Skeletal muscle satellite cell (primary cell): ENCODE data around the gene ARHGEF10L.
A peak's percentile ranks its signal among the peaks of the same experiment; 100 is the strongest.

Experiments
- H3K27me3 ChIP-seq: 2 replicates; pipeline ENCODE4 v1.7.0; 2013; ENCODE audit warnings: low read length; ENCODE audit not compliant: control insufficient read depth, insufficient read depth
- H3K36me3 ChIP-seq: 2 replicates; pipeline ENCODE4 v1.7.0; 2013; ENCODE audit warnings: mild to moderate bottlenecking, control low read depth, low read length; ENCODE audit not compliant: insufficient read depth
- H3K4me1 ChIP-seq: 2 replicates; pipeline ENCODE4 v1.7.0; 2013; ENCODE audit warnings: low read length; ENCODE audit not compliant: control insufficient read depth, insufficient read depth
- H3K4me2 ChIP-seq: 2 replicates; pipeline ENCODE4 v1.7.0; 2013; ENCODE audit warnings: mild to moderate bottlenecking, low read length
- H3K4me3 ChIP-seq: 2 replicates; pipeline ENCODE4 v1.7.0; 2013; ENCODE audit warnings: low read length
- H3K9ac ChIP-seq: 2 replicates; pipeline ENCODE4 v1.7.0; 2013; ENCODE audit warnings: mild to moderate bottlenecking, low read depth, low read length, moderate library complexity
- H3K9me3 ChIP-seq: replicated peaks from 2 replicates; pipeline ENCODE4 v1.7.0; 2013; ENCODE audit warnings: mild to moderate bottlenecking, control low read depth, low read length

The ARHGEF10L gene

DNA sequence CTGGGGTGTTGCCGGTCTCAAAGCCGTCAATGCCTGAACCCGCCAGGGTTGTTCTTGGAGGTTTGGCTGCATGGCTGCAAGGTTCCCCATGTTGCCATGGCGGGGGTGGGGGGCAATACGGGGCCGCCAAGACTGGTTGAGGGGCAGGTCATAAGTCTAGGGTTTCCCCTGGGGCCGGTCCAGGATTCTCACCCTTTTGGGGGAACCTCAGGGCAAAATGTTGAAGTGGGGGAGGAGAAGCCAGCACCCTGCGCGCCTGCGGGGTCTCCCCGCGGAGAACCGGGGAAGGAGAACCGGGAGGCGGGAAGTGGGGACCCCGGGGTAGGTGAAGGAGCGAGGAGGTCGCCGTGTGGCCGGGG is 401 bp upstream of the ARHGEF10L start:
- H3K4me1 ChIP-seq: peaks cover 21% of the 10 kb centered on the region
- H3K9ac ChIP-seq: peak overlapping the region; percentile 72
- peak overlapping the region; percentile 83 for H3K4me2 ChIP-seq
- no peaks in the 10 kb centered on the region for H3K36me3 ChIP-seq
- H3K9me3 ChIP-seq: no peaks in the 10 kb centered on the region
- peak overlapping the region; percentile 66 for H3K4me3 ChIP-seq
- no peaks in the 10 kb centered on the region for H3K27me3 ChIP-seq

DNA sequence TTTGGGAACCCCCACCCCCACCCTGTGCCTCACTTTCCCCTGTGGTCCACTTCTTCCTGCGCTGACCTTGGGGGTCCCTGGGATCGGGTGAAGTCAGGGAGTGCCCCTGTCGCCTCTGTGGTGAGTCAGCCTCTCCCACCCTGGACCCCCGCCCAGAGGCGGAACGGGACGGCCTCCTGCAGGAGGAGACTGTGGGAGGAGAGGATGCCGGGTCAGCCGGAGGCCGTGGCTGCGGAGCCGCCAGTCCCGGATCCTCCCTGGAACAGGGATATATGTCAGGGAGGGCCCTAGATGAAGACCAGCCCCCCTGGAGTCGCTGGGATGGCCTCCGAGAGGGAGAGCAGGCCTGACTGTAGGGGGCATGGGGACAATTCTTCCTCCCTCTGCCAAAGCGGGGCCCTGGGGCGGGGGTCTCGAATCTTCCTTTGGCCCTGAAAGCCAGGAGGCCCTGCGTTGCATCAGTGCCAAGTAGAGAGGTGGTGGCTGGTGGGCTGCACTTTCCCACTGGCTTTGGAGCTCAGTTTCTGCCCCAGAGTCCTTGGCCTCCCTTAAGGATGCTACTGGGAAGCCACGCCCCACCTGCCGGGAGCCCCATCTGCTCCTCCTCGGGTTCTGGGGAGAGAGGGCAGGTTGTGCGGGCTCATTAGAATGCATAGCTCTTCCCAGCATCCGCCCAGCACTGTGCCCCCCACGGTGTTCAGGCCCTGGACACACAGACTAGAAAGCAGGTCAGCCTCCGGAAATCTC is 930 bp downstream of the ARHGEF10L start:
- H3K36me3 ChIP-seq: no peaks in the 10 kb centered on the region
- H3K4me1 ChIP-seq: peaks cover 30% of the 10 kb centered on the region
- peak overlapping the region; percentile 93 for H3K9ac ChIP-seq
- H3K4me3 ChIP-seq: peak overlapping the region; percentile 100
- H3K4me2 ChIP-seq: peak overlapping the region; percentile 84
- H3K27me3 ChIP-seq: no peaks in the 10 kb centered on the region
- H3K9me3 ChIP-seq: no peaks in the 10 kb centered on the region

DNA sequence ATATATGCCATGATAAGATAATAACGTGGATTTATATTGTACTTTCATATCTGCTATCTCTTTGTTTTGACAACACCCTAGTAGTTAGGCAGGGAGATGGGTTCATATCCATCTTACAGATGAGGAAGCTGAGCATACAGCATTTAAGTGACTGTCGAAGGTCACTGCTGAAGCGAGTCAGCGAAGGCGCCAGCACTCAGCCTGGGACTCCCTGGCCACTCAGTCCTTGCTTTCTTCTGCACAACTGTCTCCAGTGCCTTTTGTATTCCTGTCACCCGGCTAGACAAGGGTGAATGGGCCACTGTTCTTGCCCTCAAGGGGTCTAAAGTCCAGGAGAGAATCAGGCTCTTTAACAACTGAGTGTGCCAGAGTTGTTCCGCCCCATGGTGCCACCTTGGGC is 3.1 kb downstream of the ARHGEF10L start:
- no peak overlapping the region for H3K9ac ChIP-seq
- H3K36me3 ChIP-seq: no peaks in the 10 kb centered on the region
- no peaks in the 10 kb centered on the region for H3K9me3 ChIP-seq
- no peaks in the 10 kb centered on the region for H3K27me3 ChIP-seq
- H3K4me3 ChIP-seq: no peak overlapping the region
- H3K4me1 ChIP-seq: peaks cover 46% of the 10 kb centered on the region
- no peak overlapping the region for H3K4me2 ChIP-seq

DNA sequence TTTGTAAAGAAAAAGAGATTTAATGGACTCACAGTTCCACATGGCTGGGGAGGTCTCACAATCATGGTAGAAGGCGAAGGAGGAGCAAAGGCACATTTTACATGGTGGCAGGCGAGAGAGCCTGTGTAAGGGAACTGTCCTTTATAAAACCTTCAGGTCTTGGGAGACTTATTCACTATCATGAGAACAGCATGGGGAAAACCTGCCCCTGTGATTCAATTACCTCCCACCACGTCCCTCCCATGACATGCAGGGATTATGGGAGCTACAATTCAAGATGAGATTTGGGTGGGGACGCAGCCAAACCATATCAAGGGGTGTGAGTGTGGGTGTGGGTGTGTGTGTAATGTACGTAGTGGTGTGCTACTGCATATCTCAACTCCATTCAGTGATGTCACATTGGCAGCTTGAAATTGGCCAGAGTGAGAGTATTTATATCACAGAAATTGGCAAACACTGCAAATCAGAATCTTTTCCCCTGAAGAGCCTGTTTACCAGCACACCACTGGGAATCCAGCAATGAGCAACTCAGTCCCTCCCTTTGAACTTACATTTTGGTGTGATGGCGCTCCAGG is 5.4 kb downstream of the ARHGEF10L start:
- Histone ChIP-seq H3K9me3 (no peaks in the 10 kb centered on the region), H3K4me1 (peaks cover 41% of the 10 kb centered on the region), H3K4me3 (no peak overlapping the region), H3K27me3 (no peaks in the 10 kb centered on the region), H3K9ac (no peak overlapping the region), H3K4me2 (peak overlapping the region; percentile 46), H3K36me3 (no peaks in the 10 kb centered on the region)

DNA sequence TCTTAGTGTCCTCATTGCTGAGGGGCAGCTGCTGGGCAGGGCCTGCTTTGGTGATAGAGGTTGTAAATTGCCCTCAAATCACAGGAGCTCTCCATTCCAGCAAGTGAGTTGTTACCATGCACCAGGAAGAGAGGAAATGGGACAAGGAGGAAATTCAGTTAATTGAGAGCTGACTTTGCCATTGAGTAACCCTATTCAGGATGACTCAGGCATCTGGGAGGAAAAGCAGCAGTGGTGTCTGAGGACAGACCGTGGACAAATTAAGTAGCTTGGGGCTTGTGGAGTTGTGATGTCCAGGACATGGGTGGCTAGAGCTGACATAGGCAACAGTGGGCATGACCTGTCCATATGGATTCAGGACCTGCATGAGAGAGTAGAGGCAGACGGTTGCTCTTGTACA is 5.9 kb downstream of the ARHGEF10L start:
- Histone ChIP-seq H3K36me3 (no peaks in the 10 kb centered on the region), H3K9ac (no peak overlapping the region), H3K9me3 (no peaks in the 10 kb centered on the region), H3K4me3 (no peak overlapping the region), H3K4me1 (peaks cover 39% of the 10 kb centered on the region), H3K27me3 (no peaks in the 10 kb centered on the region), H3K4me2 (peak overlapping the region; percentile 46)

DNA sequence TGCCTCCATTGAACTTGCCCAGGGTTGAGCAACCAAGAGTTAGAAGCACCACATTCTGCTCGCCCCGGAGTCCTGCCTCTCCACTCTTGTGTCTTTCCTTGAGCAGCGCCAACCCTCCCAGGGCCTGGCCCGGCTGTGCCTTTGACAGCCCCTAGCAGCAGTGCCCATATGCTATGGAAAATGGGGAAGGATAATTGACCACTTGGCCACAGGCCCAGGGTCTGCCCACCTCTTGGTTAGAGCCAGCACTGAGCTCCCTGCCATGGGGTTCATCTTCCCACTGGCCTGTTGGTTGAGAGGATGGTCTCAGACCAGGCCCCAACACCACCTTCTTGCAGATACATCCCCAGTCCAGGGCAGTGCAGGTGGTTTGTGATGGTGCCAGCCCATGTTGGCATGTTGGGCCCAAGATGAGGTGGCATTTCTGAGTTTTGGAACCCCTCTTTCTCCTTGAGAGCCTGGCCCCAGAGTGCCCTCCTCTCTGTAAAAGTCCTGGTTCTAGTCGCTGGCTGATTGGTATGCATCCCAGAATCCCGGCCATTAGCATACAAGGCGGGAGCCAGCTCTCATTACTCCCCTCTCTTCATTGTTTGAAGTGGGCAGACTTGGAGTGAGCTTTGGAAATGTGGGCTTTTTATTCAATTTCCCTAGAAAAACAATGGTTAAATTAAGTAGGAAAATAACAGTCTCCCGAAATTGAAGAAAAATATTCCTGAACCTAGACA is 7.6 kb downstream of the ARHGEF10L start:
- Histone ChIP-seq H3K9me3 (no peaks in the 10 kb centered on the region), H3K4me3 (no peak overlapping the region), H3K4me2 (no peak overlapping the region), H3K36me3 (no peaks in the 10 kb centered on the region), H3K27me3 (no peaks in the 10 kb centered on the region), H3K4me1 (peaks cover 42% of the 10 kb centered on the region), H3K9ac (no peak overlapping the region)

DNA sequence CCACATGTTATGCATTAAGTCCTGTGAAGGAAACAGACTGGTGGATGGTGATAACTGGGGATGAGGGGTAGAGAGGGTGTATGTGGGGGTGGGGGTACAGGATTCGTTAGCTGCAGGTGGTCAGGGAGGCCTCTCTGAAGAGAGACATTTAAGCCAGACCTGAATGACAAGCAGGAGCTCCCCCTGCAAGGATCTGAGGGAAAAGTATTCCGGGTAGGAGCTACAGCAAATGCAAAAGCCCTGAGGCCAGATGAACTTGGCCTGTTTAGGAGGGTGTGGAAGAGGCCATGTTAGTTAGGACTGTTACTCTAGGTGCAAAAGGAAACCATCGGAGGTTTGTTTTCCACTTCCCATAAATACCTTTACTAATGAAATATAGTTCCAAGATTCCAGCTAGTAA is 9.9 kb downstream of the ARHGEF10L start:
- H3K9ac ChIP-seq: no peak overlapping the region
- no peaks in the 10 kb centered on the region for H3K36me3 ChIP-seq
- peaks cover 57% of the 10 kb centered on the region for H3K4me1 ChIP-seq
- no peaks in the 10 kb centered on the region for H3K27me3 ChIP-seq
- H3K9me3 ChIP-seq: no peaks in the 10 kb centered on the region
- H3K4me3 ChIP-seq: no peak overlapping the region
- H3K4me2 ChIP-seq: no peak overlapping the region

DNA sequence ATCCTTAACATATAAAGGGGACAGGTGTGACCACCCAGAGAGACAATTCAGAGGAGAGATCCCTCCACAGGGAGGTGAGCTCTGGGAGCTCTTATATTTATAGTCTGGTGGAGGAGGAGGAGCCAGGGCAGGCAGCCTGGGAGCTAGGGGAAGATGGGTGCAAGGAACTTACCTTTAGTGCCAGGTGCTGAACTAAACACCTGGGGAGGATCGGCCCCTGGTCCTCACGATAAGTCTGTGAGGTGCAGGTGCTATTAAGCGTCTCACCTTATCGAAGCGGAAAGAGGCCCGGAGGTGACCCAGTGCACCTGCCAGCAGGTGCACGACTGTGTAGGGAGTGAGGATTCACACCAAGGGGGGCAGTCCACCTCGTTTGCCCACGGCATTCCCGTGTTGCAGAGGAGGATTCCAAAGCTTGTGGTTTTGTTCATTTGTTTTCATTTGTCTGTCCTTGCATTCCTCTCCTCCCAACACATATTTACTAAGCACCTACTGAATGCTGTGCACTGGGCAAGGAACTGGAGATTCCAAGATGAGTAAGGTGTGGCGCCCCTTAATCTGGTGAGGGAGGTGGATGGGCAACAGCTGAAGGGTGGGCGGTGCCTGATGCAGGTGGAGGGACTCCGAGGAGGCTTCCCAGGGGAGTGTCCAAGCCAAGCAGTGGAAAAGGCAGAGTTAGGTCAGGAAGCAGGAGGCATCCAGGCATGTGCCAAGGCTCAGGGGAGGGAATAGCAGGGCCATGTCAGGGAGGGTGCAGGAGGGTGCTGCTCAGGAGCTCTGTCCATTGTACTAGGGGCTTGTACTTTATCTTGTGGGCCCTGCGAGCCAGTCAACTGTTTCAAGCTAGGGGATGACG is 11.5 kb downstream of the ARHGEF10L start:
- H3K36me3 ChIP-seq: no peaks in the 10 kb centered on the region
- peaks cover 48% of the 10 kb centered on the region for H3K4me1 ChIP-seq
- peak overlapping the region; percentile 33 for H3K9ac ChIP-seq
- H3K27me3 ChIP-seq: no peaks in the 10 kb centered on the region
- no peaks in the 10 kb centered on the region for H3K9me3 ChIP-seq
- no peak overlapping the region for H3K4me3 ChIP-seq
- H3K4me2 ChIP-seq: peak overlapping the region; percentile 38

DNA sequence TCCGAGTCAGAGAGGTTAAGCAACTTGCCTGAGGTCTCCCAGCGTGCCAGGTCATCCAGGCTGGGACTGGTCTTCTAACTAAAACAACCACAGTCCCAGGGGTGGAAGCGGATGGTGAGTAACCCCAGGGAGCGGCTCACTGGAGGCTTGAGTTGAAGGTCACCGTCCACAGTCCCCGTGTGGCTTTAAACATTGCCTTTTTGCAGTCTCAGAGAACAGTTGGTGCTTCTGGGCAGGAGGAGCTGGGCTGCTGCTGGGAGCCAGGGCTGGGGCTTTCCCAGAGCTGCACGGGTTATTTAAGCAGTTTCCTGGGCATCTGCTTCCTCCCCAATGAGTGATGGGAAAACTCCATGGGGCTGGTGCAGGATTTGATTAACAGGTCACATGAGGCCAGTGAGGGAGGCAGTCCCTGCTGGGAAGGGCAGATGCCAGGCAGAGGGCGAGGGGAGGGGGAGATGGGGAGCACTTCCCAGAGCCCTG is 12.3 kb downstream of the ARHGEF10L start:
- Histone ChIP-seq H3K36me3 (no peaks in the 10 kb centered on the region), H3K4me2 (peak overlapping the region; percentile 38), H3K4me3 (no peak overlapping the region), H3K27me3 (no peaks in the 10 kb centered on the region), H3K9me3 (no peaks in the 10 kb centered on the region), H3K4me1 (peaks cover 41% of the 10 kb centered on the region), H3K9ac (peak overlapping the region; percentile 33)

DNA sequence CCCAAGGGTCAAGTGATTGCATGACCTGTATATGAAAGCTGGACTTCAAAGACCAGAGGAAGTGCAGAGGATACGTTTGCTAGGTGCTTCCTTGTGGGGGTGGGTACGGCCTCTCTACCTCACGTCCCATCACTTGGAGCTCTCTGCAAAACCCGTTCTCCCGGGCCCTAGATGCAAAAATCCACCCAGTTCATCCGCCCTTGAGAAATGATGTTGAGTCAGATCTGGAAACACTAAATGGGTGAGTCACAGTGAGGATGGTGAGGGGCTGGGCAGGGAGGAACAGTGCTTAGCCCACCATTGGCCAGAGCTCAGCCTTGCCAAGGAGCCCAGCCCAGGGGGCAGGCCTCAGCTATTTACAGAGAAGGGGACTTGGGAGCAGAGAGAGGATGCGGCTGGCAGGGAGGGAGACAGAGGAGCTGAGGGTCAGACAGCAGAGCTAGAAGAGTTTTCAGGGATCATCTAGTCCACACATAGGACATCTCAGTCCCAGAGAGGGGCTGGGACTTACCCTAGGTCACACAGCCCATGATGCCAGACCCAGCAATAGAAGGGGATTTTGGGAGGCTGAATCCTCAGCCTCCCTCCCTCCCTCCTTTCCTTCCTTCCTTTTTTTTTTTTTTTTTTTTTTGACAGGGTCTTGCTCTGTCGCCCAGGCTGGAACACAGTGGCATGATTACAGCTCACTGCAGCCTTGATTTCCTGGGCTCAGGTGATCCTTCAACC is 14.6 kb downstream of the ARHGEF10L start:
- H3K9me3 ChIP-seq: no peaks in the 10 kb centered on the region
- H3K4me2 ChIP-seq: peak overlapping the region; percentile 29
- peaks cover 45% of the 10 kb centered on the region for H3K4me1 ChIP-seq
- H3K36me3 ChIP-seq: no peaks in the 10 kb centered on the region
- no peaks in the 10 kb centered on the region for H3K27me3 ChIP-seq
- peak overlapping the region; percentile 7 for H3K9ac ChIP-seq
- no peak overlapping the region for H3K4me3 ChIP-seq
